ENCODE data around the gene GSS.

The GSS gene

DNA sequence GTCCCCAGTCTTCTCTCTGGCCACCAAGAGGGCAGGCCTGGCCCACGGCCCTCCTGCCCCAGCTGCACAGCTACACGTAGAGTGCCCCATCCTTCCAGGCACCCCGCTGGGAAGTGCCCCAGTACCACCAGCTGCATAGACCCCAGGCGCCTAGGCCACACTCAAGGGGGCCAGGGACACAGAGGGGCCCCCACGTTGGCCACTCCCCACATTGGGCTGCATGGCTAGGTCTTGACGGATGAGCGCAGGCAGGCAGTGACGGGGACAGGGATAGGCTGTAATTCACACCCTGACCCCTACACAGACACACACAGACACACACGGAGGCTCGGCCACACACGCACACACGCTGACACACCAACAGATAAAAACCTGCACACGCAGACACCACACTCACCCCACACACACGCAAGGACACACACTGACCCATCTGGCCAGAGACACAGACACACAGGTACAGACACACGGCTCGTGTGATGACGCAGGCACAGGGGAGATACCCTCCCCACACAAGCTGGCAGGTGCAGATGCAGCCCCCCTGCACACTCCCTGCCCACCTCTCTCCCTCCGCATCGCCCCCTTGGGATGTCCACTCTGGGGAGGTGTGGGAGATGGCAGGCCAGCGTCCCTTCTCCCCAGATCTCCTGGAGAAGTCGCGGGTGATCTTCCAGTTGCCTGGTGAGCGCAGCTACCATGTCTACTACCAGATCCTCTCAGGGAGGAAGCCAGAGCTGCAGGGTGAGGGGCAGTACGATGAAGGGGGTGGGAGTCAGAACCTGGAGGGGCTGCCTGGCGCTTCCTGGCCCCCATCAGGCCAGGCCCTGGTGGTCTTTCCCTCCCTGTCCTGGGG lies 30.1 kb upstream of the GSS start:
- H2BK120ac ChIP-seq (ENCODE audit: low read depth, low read length), result no peak overlapping the region
- H3K14ac ChIP-seq (ENCODE audit: low read length in 2 of 2), result peak overlapping the region in 1 of 2 experiments; percentile 36
- WGBS, result 88% methylated on average over 25 of the region's 25 CpGs
- H3K18ac ChIP-seq (ENCODE audit: low read depth in 1 of 2, low read length in 2 of 2), result no peak overlapping the region
- H4K8ac ChIP-seq (ENCODE audit: low read length), result no peak overlapping the region
- no peaks in the 10 kb centered on the region for H3K79me1 ChIP-seq (replicated peaks; ENCODE audit: low read length, poor library complexity, severe bottlenecking)
- no peak overlapping the region for H2AK5ac ChIP-seq (ENCODE audit: low read length, severe bottlenecking)
- peaks cover 31 to 56% of the 10 kb centered on the region in 2 experiments for H3K27me3 ChIP-seq (ENCODE audit: control insufficient read depth in 1 of 2, insufficient read depth in 1 of 2, low read length in 2 of 2)
- H3K9ac ChIP-seq (ENCODE audit: low read length), result no peak overlapping the region
- no peak overlapping the region for H3K23ac ChIP-seq (ENCODE audit: low read length in 2 of 2)
- peak overlapping the region; percentile 27 for H4K91ac ChIP-seq (ENCODE audit: low read length)
- H3K4me2 ChIP-seq (ENCODE audit: low read length, poor library complexity, severe bottlenecking), result no peak overlapping the region
- H2BK5ac ChIP-seq (ENCODE audit: low read depth, low read length, poor library complexity, severe bottlenecking), result no peak overlapping the region
- H3K4ac ChIP-seq (ENCODE audit: low read depth in 1 of 2, low read length in 2 of 2), result no peak overlapping the region
- peaks cover 11% of the 10 kb centered on the region for H3K4me1 ChIP-seq (ENCODE audit: control insufficient read depth, insufficient read depth, low read depth, low read length)
- DNase-seq, result no peak
- H2AFZ ChIP-seq (ENCODE audit: low read depth, low read length), result no peak overlapping the region
- H3K9me3 ChIP-seq (ENCODE audit: control insufficient read depth, low read length), result no peaks in the 10 kb centered on the region
- no peak overlapping the region for H2BK12ac ChIP-seq (ENCODE audit: low read length in 2 of 2)
- no peak overlapping the region for H3K27ac ChIP-seq (ENCODE audit: low read length, poor library complexity, severe bottlenecking)
- H3K36me3 ChIP-seq (ENCODE audit: control insufficient read depth in 1 of 2, insufficient read depth in 2 of 2, low read depth in 1 of 2, low read length in 2 of 2), result peaks cover 0 to 3% of the 10 kb centered on the region in 2 experiments
- H3K4me3 ChIP-seq (ENCODE audit: insufficient read depth in 1 of 2, low read depth in 1 of 2, low read length in 2 of 2), result no peak overlapping the region
- no peak overlapping the region for H2BK15ac ChIP-seq (ENCODE audit: low read depth, poor library complexity, severe bottlenecking)

- no peak overlapping the region for H3K4me2 ChIP-seq (ENCODE audit: low read length, poor library complexity, severe bottlenecking)
- H2BK12ac ChIP-seq (ENCODE audit: low read length in 2 of 2), result no peak overlapping the region
- H3K18ac ChIP-seq (ENCODE audit: low read depth in 1 of 2, low read length in 2 of 2), result no peak overlapping the region
- no peak overlapping the region for H3K14ac ChIP-seq (ENCODE audit: low read length in 2 of 2)
- H3K36me3 ChIP-seq (ENCODE audit: control insufficient read depth in 1 of 2, insufficient read depth in 2 of 2, low read depth in 1 of 2, low read length in 2 of 2), result no peaks in the 10 kb centered on the region
- no peak overlapping the region for H3K4ac ChIP-seq (ENCODE audit: low read depth in 1 of 2, low read length in 2 of 2)
- H3K27me3 ChIP-seq (ENCODE audit: control insufficient read depth in 1 of 2, insufficient read depth in 1 of 2, low read length in 2 of 2), result peaks cover 31 to 56% of the 10 kb centered on the region in 2 experiments
- H2AFZ ChIP-seq (ENCODE audit: low read depth, low read length), result no peak overlapping the region
- no peaks in the 10 kb centered on the region for H3K79me1 ChIP-seq (replicated peaks; ENCODE audit: low read length, poor library complexity, severe bottlenecking)
- H2BK15ac ChIP-seq (ENCODE audit: low read depth, poor library complexity, severe bottlenecking), result no peak overlapping the region
- no peak overlapping the region for H4K91ac ChIP-seq (ENCODE audit: low read length)
- DNase-seq, result no peak
- H2AK5ac ChIP-seq (ENCODE audit: low read length, severe bottlenecking), result no peak overlapping the region
- no peak overlapping the region for H3K4me3 ChIP-seq (ENCODE audit: insufficient read depth in 1 of 2, low read depth in 1 of 2, low read length in 2 of 2)
- no peak overlapping the region for H2BK5ac ChIP-seq (ENCODE audit: low read depth, low read length, poor library complexity, severe bottlenecking)
- H2BK120ac ChIP-seq (ENCODE audit: low read depth, low read length), result no peak overlapping the region
- no peak overlapping the region for H4K8ac ChIP-seq (ENCODE audit: low read length)
- no peak overlapping the region for H3K27ac ChIP-seq (ENCODE audit: low read length, poor library complexity, severe bottlenecking)
- WGBS, result 82% methylated on average over 16 of the region's 18 CpGs
- H3K4me1 ChIP-seq (ENCODE audit: control insufficient read depth, insufficient read depth, low read depth, low read length), result peaks cover 13% of the 10 kb centered on the region
- H3K23ac ChIP-seq (ENCODE audit: low read length in 2 of 2), result no peak overlapping the region
- no peaks in the 10 kb centered on the region for H3K9me3 ChIP-seq (ENCODE audit: control insufficient read depth, low read length)
- no peak overlapping the region for H3K9ac ChIP-seq (ENCODE audit: low read length)
Observed at GRCh38 chr20:34984756-34985261, 29.2 kb upstream of the GSS start.

GRCh38 chr20:34983995-34984735 lies 28.6 kb upstream of the GSS start:
- H3K27ac ChIP-seq (ENCODE audit: low read length, poor library complexity, severe bottlenecking), result no peak overlapping the region
- no peak overlapping the region for H2BK15ac ChIP-seq (ENCODE audit: low read depth, poor library complexity, severe bottlenecking)
- H3K36me3 ChIP-seq (ENCODE audit: control insufficient read depth in 1 of 2, insufficient read depth in 2 of 2, low read depth in 1 of 2, low read length in 2 of 2), result no peaks in the 10 kb centered on the region
- no peak overlapping the region for H4K8ac ChIP-seq (ENCODE audit: low read length)
- no peak overlapping the region for H4K91ac ChIP-seq (ENCODE audit: low read length)
- H3K23ac ChIP-seq (ENCODE audit: low read length in 2 of 2), result no peak overlapping the region
- no peak overlapping the region for H2BK12ac ChIP-seq (ENCODE audit: low read length in 2 of 2)
- no peak overlapping the region for H3K14ac ChIP-seq (ENCODE audit: low read length in 2 of 2)
- H3K9me3 ChIP-seq (ENCODE audit: control insufficient read depth, low read length), result no peaks in the 10 kb centered on the region
- H3K18ac ChIP-seq (ENCODE audit: low read depth in 1 of 2, low read length in 2 of 2), result no peak overlapping the region
- WGBS, result 23% methylated on average over 13 of the region's 14 CpGs
- H3K79me1 ChIP-seq (replicated peaks; ENCODE audit: low read length, poor library complexity, severe bottlenecking), result no peaks in the 10 kb centered on the region
- no peak overlapping the region for H3K9ac ChIP-seq (ENCODE audit: low read length)
- peaks cover 13% of the 10 kb centered on the region for H3K4me1 ChIP-seq (ENCODE audit: control insufficient read depth, insufficient read depth, low read depth, low read length)
- no peak for DNase-seq
- H2AFZ ChIP-seq (ENCODE audit: low read depth, low read length), result no peak overlapping the region
- H3K4me2 ChIP-seq (ENCODE audit: low read length, poor library complexity, severe bottlenecking), result no peak overlapping the region
- no peak overlapping the region for H2BK120ac ChIP-seq (ENCODE audit: low read depth, low read length)
- H2AK5ac ChIP-seq (ENCODE audit: low read length, severe bottlenecking), result no peak overlapping the region
- no peak overlapping the region for H2BK5ac ChIP-seq (ENCODE audit: low read depth, low read length, poor library complexity, severe bottlenecking)
- H3K27me3 ChIP-seq (ENCODE audit: control insufficient read depth in 1 of 2, insufficient read depth in 1 of 2, low read length in 2 of 2), result peaks cover 31 to 55% of the 10 kb centered on the region in 2 experiments
- H3K4ac ChIP-seq (ENCODE audit: low read depth in 1 of 2, low read length in 2 of 2), result no peak overlapping the region
- no peak overlapping the region for H3K4me3 ChIP-seq (ENCODE audit: insufficient read depth in 1 of 2, low read depth in 1 of 2, low read length in 2 of 2)

Data from mesenchymal stem cell (in vitro differentiated cells and primary cell).